Hematopoietic multipotent progenitor cell treated with erythropoietin and hydrocortisone succinate and interleukin-3 and kit ligand, for 17 days (in vitro differentiated cells): Measurements from ENCODE around the gene AHDC1.

Experiments used
- DNase-seq: peaks from one replicate; pipeline ENCODE4 v3.0.0-alpha.2; 2015; ENCODE audit warnings: low spot score

AHDC1 gene

GRCh38 chr1:27584453-27584852, 19.5 kb downstream of the AHDC1 start:
- no peak for DNase-seq

DNA sequence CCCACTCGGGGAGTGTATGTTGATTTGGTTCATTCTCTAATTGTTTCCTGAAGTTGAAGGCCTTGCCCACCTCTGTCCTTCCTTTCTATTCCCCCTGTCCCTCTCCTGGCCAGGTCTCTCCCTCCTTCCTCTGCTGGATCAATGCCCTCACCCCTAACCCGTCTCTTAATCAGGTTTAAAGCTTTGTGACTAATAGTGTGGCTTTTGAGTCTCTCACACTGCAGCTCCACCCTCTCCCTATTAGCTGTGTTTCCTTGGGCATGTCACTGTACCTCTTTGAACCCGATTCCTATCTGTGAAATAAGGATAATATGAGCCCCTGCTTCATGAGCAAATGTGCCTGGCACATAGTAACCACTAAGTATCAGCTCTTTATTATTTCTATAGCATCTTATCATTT, 20.5 kb downstream of the AHDC1 start:
- DNase-seq = no peak

- DNase-seq = no peak
Observed at GRCh38 chr1:27581823-27582243, 22.1 kb downstream of the AHDC1 start.

- no peak for DNase-seq
Observed at GRCh38 chr1:27577504-27578188, 26.3 kb downstream of the AHDC1 start.

- no peak for DNase-seq
Observed at GRCh38 chr1:27576806-27577227, 27.1 kb downstream of the AHDC1 start.

DNA sequence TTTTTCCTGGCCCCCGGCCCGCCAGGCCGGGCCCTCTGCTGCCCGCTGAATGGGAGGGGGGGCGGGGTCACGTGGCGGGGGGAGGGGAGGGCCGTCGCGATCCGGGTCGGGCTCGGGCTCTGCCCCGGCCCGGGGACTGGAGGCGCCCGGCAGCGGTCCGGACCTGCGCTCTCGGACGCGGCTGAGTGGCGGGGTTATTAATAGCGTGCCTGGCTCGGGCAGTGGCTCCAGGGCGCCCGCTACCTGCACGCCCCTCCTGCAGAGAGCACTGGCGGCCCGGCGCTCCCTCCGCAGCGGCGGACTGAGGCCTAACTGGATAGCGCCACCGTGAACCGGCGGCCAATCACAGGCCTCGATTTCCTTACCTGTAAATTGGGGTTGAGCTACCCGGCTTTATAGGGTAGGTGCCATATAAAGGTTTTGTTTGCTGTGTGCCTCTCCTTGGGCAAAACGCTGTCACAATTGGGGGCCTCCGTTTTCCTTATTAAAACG, 28.1 kb downstream of the AHDC1 start:
- no peak for DNase-seq

- DNase-seq = no peak
Observed at GRCh38 chr1:27574871-27575831, 28.8 kb downstream of the AHDC1 start.

DNA sequence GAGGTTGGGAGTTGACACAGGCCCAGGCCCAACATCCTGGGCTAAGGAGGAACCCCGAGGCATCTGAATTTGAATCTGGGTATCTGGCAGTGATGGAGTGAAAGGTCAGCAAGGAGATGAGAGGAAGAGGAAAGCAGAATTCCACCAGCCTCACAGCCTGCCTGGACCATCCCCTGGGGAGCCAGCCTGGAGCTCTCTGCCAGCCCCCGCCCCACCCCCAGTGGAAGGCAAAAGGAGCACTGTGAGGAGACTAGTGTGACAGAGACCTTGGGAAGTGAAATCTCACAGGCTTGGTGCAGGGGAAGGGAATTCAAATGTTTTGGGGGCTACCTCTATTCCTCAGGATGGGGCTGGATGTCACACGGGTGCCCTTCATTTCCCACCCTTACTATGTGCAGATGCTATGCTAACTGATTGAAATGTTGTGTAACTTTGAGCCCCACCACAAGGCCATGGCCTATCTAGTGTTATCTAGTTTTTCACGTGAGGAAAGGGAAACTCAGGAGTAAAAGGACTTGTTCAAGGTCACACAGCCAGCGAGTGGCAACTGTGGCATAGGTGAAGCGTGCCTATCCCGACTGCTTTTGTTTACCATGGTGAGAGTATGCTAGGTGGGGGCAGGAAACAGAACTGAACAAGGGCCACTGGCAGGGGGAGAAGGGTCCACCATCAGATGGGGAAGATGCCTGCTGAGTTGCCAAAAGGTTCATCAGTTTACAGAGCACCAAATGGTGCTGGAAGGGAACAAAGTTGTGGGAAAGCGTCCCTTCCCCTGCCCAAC, 29.8 kb downstream of the AHDC1 start:
- DNase-seq = no peak

GRCh38 chr1:27572679-27573426, 31.1 kb downstream of the AHDC1 start:
- DNase-seq = no peak

DNA sequence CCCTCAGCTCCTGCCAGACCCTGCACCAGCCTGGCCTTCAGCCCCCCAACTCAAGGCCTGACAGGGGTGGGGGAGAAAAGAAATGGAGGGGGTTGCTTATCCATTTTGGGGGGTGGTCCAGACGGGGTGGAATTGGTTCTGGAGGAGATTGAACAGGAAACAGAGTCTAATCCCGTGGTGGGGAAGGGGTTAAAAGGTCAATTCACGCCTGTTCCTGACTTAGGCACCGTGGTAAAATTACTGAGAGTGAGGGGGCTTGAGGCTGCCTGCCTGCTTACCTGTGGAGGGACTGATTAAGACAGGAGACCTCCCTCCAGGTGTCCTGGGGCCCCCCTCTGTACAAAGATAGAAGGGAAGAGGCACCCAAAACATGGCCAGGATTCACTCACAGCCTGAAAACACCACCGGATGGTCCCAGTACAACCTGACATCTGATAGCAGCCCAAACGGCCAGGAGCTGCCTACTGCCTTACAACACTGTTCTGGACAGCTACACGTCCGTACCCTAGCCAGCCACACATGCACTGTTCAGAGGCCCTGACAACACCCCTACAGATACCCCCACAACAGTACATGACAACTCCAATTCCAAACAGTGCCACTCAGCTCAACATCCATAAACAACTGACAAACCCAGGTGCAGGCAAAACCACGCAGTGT, 31.8 kb downstream of the AHDC1 start:
- no peak for DNase-seq

DNA sequence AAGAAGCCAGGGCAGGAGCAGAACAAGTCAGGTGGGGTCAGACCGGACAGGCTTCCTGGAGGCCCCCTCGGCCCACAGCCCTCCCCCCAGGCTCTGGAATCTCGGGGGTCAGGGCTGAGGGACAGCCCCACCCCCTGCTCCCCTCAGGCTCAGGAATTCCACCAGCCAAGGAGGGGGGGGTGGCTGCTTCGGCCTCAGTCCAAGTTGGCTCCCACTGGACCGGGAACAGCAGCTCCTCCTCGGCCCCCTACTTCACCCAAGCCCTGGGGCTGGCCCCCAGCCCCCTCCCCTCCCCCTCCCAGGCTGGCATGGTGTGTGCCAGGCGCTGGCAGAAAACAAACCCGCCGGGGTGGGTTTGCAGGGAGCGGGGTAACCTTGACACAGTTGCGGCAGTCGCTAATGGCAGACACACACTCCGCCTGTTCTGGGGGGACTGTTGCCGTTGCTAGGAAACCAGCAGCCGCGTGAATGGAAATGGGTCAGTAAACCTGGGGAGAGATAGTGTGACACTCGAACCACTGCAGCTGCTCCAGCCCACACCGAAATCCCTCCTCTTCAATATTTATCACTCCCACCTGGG, 32.4 kb downstream of the AHDC1 start:
- no peak for DNase-seq

GRCh38 chr1:27570784-27571183, 33.2 kb downstream of the AHDC1 start:
- DNase-seq = no peak

DNA sequence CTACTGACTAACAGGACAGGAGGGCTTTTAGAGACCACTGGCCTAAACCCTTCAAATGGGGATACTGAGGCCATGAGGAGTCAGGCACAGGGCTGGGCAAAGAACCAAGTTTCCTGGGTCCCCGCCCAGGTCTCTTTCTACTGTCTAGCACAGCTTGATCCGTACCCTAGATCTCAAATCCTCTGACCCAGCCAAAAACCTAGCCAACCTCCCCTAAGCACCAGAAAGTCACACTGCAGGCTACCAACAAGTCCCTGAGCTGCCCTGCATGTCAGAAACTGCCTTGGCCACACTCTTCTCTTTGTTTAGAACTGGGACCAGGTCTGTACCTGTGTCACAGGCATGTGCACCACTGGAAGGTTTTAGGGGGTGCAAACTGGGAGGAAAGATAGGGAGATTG, 33.6 kb downstream of the AHDC1 start:
- no peak for DNase-seq

GRCh38 chr1:27569506-27570291, 34.2 kb downstream of the AHDC1 start:
- no peak for DNase-seq

DNA sequence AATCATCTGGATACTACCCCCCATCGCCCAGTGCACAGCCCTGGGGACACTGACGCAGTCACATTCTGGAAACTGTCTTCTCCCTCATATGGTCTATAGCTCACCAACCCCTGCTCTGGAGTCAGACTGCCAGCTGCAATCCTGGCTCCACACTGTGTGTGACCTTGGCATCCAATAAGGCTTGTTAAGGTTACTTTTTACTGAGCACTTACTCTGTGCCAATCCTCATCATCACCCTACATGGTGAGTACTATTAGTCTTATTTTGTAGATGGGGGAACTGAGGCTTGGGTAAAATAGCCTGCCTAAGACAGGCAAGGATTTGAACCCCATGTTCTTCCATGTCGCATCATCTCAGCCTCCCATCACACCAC, 34.9 kb downstream of the AHDC1 start:
- DNase-seq = peak; percentile 22

DNA sequence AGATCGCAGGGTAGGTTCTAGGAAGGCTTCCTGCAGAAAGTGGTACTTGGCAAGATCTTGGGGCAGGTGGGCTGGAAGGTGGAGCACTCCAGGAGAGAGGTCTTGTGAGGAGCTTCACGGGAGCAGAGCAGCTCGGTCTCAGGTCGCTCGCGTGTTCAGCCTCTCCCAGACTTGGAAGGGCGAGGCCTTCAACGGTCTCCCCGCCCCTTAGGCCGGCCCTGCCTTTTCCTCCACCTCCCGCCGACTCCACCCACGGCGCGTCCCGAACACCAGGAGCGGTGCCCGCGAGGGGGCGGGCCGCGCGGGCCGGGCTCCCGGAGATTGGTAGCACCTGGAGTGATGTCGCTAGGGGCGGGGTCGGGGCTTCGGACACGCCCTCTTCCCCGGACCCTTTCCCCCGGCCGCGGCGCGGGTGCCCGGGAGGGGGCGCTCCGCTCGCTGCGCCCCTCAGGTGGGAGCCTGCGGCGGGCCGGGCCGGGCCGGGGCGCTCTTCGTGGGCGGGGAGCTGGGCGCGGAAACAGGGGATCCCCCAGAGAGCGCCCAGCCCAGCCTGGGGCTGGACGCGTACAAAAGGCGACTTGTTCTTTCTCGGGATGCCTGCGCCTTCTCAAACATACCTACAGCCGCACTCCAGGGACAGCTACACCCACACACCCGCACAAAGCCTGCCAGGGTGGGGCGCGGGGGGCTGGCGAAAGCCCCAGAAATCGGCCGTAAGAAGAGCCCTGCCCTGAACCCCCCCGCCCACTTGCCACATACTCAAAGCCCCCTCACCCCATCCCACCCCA, 35.5 kb downstream of the AHDC1 start:
- peak; percentile 94 for DNase-seq

- DNase-seq = no peak
Observed at GRCh38 chr1:27567971-27568299, 36.0 kb downstream of the AHDC1 start.

- no peak for DNase-seq
Observed at GRCh38 chr1:27567146-27567526, 36.8 kb downstream of the AHDC1 start.

DNA sequence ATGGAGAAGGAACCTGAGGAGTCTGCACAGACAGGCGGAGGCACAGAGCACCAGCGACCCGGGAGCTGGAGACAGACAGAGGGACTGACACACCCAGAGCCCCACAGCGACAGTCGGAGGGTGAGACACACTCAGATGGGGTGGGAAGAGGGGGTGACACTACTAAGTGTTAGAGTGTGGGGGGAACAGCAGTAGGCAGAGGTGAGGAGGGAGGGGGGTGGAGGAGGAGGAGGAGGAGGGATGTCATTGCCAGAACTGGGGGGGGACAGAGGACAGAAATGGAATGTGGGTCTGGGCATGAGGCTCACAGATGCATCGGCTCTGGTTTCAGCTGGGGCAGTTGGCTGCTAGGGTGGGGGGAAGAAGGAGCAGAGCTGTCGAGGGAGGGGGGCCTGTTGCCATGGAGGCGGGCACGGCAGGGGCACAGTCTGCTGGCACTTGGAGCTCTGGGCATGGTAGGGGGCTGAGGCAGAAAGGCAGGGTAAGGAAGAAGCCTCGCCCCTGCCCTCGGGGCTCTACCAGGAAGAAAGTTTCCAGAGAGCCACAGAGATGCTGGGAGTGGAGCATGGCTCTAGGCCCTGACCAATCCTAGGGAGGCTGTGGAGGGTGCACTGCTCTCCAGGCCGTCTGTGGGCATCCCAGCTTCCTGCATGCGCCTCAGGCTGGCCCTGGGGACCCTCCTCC, 37.3 kb downstream of the AHDC1 start:
- DNase-seq = no peak
